HG02938 (cell line): ENCODE results near the gene TIAL1.
"Not testable (repeated sequence)": the region's sequence is repeated elsewhere in the genome, so short reads cannot be mapped to it uniquely, and the experiment has no call there.

Experiments used
- ATAC-seq: cut with Tn5 transposase; IDR thresholded peaks from one replicate; pipeline ENCODE4 v1.9.1; 2021; ENCODE audit warnings: mild to moderate bottlenecking, moderate library complexity; ENCODE audit not compliant: unreplicated experiment

Gene TIAL1

DNA sequence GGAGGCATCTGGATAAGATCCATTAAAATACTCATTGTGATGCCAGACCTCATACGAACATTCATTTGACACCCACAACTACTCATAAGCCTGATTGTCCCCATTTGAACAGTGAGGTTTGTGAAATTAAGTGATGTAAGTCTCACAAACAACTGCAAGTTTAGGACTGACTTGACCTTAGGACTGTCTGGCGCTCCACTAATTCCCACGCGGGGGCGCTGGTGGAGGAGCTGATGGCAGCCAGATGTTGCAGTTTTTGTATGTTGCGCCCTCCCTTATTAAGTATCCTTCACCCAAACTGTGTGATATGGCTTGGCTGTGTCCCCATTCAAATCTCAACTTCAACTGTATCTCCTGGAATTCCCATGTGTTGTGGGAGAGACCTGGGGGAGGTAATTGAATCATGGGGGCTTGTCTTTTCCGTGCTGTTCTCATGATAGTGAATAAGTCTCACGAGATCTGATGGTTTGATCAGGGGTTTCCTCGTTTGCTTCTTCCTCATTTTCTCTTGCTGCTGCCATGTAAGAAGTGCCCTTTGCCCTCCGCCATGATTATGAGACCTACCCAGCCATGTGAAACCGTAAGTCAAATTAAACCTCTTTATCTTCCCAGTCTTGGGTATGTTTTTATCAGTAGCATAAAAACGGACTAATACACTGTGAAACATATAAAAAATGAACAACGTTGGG, 20.3 kb upstream of the TIAL1 start:
- ATAC-seq, result no peak

DNA sequence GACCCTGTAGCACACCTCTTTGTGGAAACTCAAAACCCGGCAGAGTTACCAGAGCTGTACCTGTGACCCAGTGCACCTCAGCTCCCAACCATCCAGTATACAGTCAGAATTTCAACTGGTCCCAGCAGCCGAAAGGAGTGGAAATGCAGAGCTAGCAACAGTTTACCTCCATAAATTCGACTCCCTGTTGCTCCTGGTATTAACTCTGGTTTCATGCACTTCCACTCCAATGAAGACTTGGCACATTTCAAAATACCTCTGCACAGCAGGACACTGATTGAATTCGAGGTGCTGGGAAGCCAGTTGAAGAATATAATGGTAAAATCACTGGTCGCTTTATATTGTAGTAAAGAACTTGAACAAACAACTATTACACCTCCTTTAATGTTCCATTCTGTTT, 17.9 kb upstream of the TIAL1 start:
- no peak for ATAC-seq

DNA sequence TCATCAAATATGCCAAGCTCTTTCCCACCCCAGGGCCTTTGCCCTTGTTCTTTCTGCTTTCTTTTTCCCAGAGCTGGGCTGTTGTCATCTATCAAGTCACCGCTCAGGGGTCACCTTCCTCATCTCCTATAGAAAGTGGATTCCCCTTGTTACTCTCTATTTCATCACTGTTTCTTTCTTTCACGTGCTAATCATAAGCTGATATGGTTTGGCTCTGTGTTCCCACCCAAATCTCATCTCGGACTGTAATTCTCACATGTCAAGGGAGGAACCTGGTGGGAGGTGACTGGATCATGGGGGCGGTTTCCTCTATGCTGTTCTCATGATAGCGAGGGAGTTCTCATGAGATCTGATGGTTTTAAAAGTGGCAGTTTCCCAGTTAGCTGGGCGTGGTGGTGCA, 17.0 kb upstream of the TIAL1 start:
- no peak for ATAC-seq

DNA sequence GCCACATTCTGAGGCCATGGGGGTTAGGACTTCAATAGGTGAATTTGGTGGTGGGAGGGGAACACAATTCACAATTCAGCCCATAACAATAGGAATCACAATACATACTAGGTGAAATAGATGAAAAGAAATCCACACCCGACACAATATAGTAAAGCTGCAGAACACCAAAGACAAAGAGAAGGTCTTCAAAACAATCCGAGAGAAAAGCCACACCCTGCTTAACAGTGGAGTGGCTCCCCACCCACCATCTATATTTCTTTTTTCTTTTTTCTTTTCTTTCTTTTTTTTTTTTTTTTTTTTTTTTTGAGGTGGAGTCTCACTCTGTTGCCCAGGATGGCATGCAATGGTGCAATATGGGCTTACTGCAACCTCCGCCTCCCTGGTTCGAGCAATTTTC, 14.7 kb upstream of the TIAL1 start:
- ATAC-seq, result no peak

DNA sequence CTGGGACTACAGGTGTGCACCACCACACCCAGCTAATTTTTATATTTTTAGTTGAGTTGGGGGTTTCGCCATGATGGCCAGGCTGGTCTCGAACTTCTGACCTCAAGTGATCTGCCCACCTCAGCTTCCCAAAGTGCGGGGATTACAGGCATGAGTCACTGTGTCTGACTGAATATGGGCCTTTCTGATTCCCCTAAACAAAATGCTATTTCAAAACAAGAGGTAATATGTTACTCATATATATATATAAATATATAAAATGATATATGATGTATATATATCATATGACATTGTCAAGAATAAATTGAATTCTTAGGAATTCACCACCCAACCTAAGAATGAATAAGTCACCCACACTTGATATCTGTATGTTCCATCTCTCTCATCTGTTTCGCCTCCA, 12.8 kb upstream of the TIAL1 start:
- no peak for ATAC-seq

DNA sequence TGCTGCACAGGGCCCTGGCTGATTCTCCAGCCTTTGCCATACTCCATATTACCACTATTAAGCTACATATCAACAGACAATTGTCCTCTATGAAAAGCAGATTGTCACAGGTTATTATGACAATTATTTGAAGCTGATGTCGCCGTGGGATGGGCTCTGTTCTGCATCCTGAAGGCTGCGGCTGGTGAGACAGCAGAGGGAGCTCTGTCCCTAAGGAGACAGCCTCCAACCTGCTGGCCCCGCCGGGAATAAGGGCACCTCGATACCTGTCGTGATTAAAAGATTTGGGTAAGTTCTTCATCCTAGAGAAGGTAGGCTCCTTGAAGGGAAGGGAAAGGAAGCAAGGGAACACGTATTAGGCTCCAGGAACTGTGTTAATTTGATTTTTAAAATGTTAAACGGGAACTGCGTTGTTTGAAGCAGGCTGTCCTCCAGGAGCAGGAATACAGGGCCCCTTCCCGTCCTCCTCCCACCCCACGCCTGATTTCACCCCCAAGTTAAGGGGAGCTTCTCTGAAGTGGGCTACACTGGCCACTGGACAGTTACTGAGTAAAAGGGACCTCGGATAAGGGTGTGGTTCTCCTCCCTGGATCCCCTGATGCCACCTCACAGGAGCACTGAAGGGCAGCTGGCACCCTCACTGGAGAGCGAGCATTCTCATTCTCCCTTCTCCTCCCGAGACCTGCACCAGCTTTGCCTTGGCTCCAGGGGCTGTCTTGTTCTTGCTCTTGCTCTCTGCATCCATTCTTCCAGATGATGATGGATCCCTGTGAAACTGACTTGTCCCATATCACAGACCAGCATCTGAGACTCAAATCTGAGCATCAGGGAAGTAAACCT, 11.8 kb upstream of the TIAL1 start:
- no peak for ATAC-seq

DNA sequence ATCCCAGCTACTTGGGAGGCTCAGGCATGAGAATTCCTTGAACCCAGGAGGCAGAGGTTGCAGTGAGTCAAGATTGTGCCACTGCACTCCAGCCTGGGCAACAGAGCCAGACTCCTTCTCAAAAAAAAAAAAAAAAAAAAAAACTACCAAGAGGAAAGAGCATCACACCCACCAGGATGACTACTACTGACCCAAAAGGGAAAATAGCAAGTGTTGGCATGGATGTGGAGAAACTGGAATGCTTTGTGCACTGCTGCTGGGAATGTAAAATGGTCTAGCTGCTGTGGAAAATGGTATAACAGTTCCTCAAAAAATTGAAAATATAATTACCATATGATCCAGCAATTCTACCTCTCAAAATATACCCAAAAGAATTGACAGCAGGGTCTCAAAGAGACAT, 7.7 kb upstream of the TIAL1 start:
- no peak for ATAC-seq

DNA sequence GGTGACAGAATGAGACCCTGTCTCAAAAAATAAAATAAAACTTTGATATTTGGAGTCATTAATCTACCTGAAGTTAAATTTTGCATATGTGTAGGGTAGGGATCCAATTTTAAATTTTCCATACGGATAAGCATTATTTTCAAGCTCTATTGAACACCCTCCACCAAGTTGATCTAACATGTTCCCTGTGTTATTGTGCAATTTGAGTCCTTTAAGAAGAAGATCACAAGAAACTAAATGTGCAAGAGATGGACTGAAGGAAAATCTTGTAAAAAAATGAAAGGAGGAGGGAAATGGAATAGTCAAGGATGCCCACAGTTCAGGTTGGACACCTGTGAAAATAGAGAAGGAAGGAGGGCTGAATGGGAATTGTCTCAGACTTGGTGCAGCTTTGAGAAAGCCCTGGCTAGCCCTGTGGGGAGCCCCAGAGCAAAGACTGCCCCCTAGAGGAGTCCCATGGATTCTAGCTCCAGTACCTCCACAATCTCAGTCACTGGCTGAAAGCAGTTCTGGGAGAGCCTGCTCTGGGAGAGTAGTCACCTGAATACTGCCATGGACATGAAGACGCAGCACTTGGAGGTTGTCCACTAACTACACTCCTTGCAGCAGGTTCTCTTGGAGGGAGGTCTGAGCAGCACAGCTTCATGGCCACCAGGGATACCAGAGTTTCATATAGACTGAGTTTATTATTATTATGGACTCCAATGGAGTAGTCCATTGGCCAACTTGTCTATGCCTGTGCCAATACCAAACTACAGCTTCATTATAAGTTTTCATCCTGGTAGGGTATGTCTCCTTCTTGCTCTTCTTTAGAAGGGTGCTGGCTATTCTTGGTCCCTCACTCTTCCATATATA, 5.7 kb upstream of the TIAL1 start:
- no peak for ATAC-seq

DNA sequence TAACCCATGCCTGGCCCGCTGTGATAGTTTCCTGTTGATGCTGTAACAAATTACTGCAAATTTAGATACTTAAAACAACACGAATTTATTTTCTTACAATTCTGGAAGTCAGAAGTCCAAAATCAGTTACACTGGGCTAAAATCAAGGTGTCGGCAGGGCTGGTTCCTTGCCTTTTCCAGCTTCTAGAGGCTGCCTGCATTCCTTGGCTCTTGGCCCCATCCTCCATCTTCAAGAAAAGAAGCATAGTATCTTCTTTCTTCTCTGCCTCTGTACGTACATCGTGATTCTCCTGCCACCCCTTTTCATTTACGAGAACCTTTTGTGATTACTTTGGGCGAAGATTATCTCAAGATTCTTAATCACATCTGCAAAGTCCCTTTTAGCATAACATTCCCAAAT, 1.6 kb upstream of the TIAL1 start:
- no peak for ATAC-seq

DNA sequence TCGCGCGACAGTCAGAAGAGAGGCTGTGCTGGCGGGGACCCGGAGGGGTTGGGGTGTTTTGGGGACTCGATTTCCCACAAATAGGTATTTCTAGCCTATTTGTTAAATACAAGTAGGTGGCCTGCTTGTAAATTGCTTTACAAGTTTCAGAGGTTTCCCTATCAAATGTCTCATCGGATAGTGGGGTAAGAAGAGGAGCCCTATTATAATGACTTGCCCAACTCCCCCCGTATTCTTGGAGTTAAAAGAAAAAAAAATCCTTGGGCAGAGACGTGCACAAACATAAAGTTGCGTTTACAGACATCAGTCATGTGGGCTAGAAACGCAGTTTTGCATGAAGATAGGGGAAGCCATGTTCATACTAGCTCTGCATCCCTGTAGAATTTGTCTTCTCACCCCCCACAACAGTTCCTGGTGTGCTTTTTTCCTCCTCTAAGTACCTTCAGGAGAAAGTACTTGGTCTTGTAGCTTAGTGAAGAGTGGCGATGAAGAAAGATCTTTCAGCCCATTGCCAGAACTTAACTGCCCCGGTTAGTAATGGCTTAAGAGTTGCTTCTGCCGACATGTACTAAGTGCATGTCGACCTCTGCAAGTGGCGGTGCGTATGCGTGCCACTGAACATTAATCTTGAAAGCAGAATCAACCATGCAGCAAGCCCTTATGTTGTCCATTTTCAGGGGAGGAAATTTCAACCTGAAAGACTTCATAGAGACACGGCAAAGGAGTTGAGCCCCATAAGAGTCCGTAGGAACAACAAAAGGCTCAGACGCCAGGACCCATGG, 832 bp upstream of the TIAL1 start:
- ATAC-seq, result no peak

DNA sequence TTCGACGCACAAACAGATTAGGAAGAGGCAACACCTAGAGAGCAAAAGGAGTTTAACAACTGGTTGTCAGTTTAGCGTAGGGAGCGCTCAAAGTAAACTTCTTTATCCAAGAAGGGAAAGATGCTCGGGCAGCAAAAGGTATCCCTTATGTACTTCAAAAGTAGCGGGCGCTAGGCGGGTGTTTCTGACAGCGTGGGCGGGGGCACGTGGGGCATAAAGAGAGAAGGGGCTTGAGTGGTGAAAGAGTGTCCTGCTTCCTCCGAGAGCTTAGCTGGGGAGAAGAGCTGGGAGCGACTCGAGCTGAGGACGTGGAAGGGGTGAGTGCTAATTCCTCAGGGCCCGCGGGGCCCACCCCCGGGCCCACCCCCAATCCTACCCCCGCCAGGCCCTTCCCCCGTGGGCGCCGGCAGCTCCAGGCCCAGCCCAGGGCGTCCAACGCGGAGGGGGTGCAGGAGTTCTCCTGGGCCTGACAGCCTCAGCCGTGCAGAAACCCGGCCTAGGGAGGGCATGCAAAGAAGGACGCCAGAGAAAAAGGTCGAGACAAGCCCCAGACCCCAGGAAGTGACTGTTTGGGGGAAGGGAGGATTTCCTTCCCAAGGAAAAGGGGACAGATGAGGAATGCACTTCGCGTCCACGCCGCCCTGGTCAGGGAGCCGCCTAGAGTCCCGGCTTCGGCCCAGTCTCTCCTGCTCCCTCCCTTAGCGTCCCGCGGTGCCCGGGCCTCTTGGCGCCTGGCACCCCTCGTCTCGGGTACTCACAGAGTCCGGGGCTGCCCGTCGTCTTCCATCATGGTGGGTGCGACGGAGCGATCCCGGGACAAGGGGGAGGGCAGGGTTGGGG, 868 bp downstream of the TIAL1 start:
- no peak for ATAC-seq

DNA sequence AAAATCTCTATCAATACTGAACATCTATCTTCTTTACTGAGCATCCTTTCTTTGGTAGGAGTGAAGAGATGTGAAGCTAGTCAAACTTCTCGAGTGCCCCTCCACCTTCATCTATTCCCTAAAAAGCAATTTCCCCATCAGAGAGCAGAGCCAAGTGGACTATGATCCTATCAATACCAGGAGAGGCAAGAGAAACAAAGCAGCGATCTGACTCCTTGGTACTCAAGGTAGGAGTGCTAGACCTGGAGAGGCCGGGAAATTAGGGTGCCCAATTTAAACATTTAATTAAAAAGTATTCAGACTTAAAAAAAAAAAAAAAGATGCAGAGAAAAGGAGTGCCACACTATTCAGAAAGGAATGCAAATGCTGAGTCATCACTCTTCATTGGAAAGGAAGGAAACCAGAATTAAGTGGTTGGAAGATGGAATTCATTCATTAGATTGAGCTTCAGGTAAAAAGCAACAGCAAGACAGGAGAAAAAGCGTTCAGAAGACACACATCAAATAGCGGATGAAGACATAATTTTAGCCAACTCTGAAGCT, 1.6 kb downstream of the TIAL1 start:
- no peak for ATAC-seq

DNA sequence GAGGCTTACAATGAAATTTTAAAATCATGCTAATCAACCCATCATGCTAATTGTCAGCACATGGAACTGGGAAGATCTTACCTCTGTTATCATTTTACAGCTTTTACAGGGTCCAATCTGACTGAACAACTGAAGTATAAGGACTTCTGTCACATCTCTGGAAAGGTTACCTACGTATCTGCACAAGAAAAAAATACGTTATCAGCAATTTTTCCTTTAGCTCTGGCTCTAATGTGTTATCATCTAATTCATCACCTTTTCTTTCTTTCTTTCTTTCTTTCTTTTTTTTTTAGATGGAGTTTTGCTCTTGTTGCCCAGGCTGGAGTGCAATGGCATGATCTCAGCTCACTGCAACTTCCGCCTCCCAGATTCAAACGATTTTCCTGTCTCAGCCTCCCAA, 8.7 kb downstream of the TIAL1 start:
- ATAC-seq, result no peak

DNA sequence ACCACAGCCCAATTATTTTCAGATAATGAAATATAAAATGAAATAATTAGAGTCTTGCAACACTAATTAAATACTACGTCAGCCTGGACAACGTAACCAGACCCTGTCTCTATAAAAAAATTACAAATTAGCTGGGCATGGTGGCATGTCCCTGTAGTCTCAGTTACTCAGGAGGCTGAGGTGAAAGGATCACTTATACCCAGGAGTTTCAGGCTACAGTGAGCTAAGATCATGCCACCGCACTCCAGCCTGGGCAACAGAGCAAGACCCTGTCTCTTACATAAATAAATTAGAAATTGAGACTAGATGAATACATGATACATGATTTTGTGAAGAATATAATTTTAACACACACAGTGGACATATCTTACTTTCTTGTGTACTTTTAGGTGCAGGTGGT, 18.4 kb downstream of the TIAL1 start:
- ATAC-seq, result no peak

DNA sequence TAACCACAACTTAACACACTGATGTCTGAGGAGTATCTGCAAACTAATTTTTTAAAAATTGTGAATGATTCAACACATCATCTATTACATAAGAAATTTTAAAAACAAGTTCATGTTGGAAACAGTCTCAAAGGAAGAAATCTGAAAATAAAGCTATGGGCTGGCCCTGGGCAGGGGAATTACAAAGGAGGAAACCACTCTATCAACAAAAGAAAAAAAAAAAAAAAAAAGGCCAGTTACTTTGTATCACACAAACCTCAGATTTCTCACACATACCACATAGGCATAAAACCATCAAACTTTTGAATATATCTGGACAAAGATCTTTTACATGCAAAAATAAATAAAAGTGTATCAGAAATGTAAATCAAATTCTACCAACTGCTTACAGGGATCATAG, 20.8 kb downstream of the TIAL1 start:
- ATAC-seq, result no peak

DNA sequence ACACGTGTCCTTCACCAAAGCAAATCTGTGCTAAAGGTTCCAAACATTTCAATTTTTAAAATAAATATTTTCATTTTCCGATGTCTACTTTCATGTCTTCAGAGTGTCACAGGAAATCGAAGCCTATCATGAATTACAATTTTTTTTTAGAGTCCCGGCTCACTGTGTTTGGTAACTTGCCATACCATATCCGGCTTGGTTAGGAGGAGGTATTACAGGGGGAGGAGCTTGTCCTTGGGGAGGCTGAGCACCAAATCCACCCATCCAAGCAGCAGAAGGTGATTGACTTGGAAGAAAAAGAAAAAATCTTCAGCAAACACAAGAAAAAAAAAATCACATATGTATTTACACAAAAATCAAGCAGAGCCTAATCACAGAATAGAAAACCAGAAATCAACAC, 21.3 kb downstream of the TIAL1 start:
- ATAC-seq, result no peak

DNA sequence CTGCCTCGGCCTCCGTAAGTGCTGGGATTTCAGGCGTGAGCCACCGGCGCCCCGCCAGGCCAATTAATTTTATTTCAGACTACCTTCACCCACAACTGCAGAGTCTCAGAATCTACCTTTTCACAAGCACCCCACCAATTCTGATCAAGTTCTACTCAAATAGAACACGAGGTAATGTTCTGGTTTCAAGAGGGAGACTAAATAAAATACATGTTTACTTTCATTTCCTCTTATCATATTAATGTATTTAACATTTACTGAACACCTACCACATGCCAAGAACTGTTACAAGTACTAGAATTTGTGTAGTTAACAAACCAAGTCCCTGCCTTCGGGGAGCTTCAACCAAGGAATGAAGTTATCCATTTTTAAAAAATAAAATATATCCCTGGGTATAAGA, 28.8 kb downstream of the TIAL1 start:
- no peak for ATAC-seq

DNA sequence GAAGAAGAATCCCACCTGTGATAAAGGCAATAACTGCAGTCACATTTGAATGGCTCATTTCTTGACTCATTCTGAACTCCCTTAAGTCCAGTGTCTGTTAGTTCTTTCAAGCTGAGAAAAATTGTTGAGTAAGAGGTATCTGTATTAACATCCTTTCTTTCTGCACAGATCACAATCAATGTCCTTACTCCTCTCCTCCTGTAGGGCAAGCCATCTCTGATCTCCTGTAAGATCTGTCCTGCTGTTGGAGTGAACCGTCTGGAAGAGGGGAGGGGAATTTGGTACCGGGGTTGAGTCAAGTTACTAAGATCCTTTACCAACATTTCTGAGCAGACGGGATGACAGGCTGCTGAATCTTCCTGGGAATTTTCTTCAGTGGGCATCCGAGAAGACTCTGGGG, 34.7 kb downstream of the TIAL1 start:
- ATAC-seq, result no peak

DNA sequence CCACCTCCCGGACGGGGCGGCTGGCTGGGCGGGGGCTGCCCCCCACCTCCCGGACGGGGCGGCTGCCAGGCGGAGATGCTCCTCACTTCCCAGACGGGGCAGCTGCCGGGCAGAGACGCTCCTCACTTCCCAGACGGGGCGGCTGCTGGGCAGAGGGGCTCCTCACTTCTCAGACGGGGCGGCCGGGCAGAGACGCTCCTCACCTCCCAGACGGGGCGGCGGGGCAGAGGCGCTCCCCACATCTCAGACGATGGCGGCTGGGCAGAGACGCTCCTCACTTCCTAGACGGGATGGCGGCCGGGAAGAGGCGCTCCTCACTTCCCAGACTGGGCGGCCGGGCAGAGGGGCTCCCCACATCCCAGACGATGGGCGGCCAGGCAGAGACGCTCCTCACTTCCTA, 37.3 kb downstream of the TIAL1 start:
- ATAC-seq, result not testable (repeated sequence)

DNA sequence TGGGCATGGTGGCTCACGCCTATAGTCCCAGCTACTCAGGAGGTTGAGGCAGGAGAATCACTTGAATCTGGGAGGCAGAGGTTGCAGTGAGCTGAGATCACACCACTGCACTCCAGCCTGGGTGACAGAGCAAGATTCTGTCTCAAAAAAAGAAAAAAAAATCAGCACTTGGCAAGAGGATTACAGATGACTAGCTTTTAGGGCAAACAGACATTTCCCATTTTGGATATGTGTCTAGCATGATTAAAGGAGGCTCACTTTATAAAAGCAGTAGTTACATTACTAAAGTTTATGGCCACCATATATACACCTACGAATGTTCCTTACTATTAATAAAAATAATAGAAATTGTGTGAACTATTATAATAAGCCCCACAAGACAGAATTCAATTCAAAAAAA, 40.7 kb downstream of the TIAL1 start:
- ATAC-seq, result not testable (repeated sequence)
